Smooth muscle cell (in vitro differentiated cells): ENCODE results near the gene DLG5. TPM values are rescaled to one million over a fixed set of nuclear protein-coding genes. Genes with fewer than 3 reads are reported as not detected.

ENCODE experiments used
- DNase-seq: peaks from one replicate; lab custom pipeline; 2025; ENCODE audit not compliant: unreplicated experiment; lab: John Stamatoyannopoulos, UW
- H2AFZ ChIP-seq: fragments of 200-600 bp; sonication (generic); 2 replicates; pipeline ENCODE4 v1.6.0; 2016; ENCODE audit warnings: antibody characterized with exemption, low read depth, mild to moderate bottlenecking
- H3F3A ChIP-seq: fragments of 200-600 bp; sonication (generic); 2 replicates; pipeline ENCODE4 v1.6.0; 2017; ENCODE audit warnings: antibody characterized with exemption, low read depth
- H3K27ac ChIP-seq: fragments of 200-600 bp; sonication (generic); 2 replicates; pipeline ENCODE4 v1.5.1; 2016; ENCODE audit warnings: low read depth, mild to moderate bottlenecking
- H3K27me3 ChIP-seq: fragments of 200-600 bp; sonication (generic); 2 replicates; pipeline ENCODE4 v1.6.1; 2016; ENCODE audit warnings: low read depth, mild to moderate bottlenecking
- H3K36me3 ChIP-seq: fragments of 200-600 bp; sonication (generic); 2 replicates; pipeline ENCODE4 v1.5.1; 2016; ENCODE audit warnings: low read depth
- H3K4me1 ChIP-seq: fragments of 200-600 bp; sonication (generic); 2 replicates; pipeline ENCODE4 v1.5.1; 2016; ENCODE audit warnings: low read depth
- H3K4me2 ChIP-seq: fragments of 200-600 bp; sonication (generic); 2 replicates; pipeline ENCODE4 v1.6.0; 2016; ENCODE audit warnings: mild to moderate bottlenecking
- H3K4me3 ChIP-seq: fragments of 200-600 bp; sonication (generic); 2 replicates; pipeline ENCODE4 v1.5.1; 2016; ENCODE audit warnings: mild to moderate bottlenecking
- H3K79me2 ChIP-seq: fragments of 200-600 bp; sonication (generic); 2 replicates; pipeline ENCODE4 v1.6.0; 2016; ENCODE audit warnings: low read depth, mild to moderate bottlenecking
- H3K9ac ChIP-seq: fragments of 200-600 bp; sonication (generic); 2 replicates; pipeline ENCODE4 v1.6.0; 2016; ENCODE audit warnings: low read depth
- H3K9me3 ChIP-seq: fragments of 200-600 bp; sonication (generic); replicated peaks from 2 replicates; pipeline ENCODE4 v1.5.1; 2016; ENCODE audit warnings: low read depth
- H4K20me1 ChIP-seq: fragments of 200-600 bp; sonication (generic); 2 replicates; pipeline ENCODE4 v1.6.0; 2016; ENCODE audit warnings: low read depth
- WGBS: methylation state at CpG from one replicate; pipeline ENCODE4 v1.1.7; 2016; ENCODE audit warnings: low lambda C conversion rate; 5-methylcytosine and 5-hydroxymethylcytosine counted together
- polyA plus RNA-seq: library from polyadenylated mRNA; unstranded; fragments of >200 nt; fragmentation: Nextera tagmentation; extraction: Ambion mirVana; gene quantifications from 2 replicates; pipeline ENCODE4 v1.2.1, GENCODE V29; 2016
- total RNA-seq: library from RNA; depleted of rRNA; stranded (reverse); fragments of >200 nt; gene quantifications from 2 replicates; pipeline ENCODE4 v1.2.3, GENCODE V29; 2014
- TF ChIP-seq, protein P1 (sequence below): fragments of 200-600 bp; sonication (generic); IDR thresholded peaks from 2 replicates; pipeline ENCODE4 v1.5.1; 2017; ENCODE audit warnings: borderline replicate concordance, mild to moderate bottlenecking, antibody characterized with exemption; ENCODE audit not compliant: insufficient read depth, poor library complexity, severe bottlenecking

DLG5 gene
- total and polyA plus RNA-seq, 2 experiments from 2014 or later = 11.3 to 21.8 TPM

DNA sequence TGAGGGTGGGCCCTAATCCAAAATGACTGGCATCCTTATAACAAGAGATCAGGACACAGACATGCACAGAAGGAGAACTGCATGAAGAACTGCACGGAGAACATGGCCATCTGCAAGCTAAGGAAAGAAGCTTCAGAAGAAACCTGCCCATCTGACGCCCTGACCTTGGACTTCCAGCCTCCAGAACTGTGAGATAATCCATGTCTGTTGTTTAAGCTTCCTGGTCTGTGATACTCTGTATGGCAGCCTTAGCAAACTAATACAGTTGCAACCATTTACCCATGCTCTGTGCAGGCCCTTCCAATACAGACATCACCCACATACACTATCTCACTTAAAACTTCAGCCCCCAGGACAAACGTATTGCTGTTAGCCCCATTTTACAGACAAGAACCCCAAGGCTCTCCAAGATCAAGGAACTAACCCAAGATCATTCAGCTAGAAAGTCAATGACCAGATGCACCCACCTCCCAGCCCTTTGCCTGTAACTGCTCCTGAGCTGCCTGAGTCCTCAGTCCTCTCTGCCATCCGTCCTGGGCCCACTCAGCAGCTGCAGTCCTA, 39.7 kb downstream of the DLG5 start:
- no peak overlapping the region for H3K9ac ChIP-seq

DNA sequence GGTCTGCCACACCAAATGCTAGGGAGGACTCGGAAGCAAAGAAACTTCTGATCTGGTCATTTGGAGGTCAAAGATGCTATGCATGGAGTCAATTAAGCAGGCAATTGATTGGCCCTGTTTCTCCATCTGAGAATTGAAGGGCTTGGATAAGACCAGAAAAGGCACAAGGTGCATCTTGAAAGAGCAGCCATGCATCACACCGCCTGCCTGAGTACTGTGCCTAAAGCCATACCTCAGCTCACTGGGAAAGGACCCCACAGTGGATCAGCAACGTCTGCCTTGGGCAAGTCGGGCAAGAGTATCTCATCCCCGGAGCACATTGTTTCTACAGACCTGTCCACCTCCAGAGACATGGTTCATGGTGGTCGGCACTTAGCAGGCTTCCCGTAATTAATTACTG, 42.4 kb downstream of the DLG5 start:
- Histone ChIP-seq H3K4me2 (no peak overlapping the region), H3K27me3 (no peaks in the 10 kb centered on the region), H3K9me3 (no peaks in the 10 kb centered on the region), H3K4me3 (no peak overlapping the region), H3K4me1 (peaks cover 17% of the 10 kb centered on the region), H3K79me2 (peaks cover 72% of the 10 kb centered on the region), H3F3A (peaks cover 16% of the 10 kb centered on the region), H3K9ac (no peak overlapping the region), H3K36me3 (no peaks in the 10 kb centered on the region), H4K20me1 (peaks cover 100% of the 10 kb centered on the region), H3K27ac (no peak overlapping the region), H2AFZ (no peak overlapping the region)
- TF ChIP-seq, protein P1, sequence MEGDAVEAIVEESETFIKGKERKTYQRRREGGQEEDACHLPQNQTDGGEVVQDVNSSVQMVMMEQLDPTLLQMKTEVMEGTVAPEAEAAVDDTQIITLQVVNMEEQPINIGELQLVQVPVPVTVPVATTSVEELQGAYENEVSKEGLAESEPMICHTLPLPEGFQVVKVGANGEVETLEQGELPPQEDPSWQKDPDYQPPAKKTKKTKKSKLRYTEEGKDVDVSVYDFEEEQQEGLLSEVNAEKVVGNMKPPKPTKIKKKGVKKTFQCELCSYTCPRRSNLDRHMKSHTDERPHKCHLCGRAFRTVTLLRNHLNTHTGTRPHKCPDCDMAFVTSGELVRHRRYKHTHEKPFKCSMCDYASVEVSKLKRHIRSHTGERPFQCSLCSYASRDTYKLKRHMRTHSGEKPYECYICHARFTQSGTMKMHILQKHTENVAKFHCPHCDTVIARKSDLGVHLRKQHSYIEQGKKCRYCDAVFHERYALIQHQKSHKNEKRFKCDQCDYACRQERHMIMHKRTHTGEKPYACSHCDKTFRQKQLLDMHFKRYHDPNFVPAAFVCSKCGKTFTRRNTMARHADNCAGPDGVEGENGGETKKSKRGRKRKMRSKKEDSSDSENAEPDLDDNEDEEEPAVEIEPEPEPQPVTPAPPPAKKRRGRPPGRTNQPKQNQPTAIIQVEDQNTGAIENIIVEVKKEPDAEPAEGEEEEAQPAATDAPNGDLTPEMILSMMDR = no peak
- WGBS = 96% methylated on average over 7 of the region's 7 CpGs
- DNase-seq = no peak

More for the DNA sequence above, 39.7 kb downstream of the DLG5 start:
- Histone ChIP-seq H3K27me3 (no peaks in the 10 kb centered on the region), H3K9me3 (no peaks in the 10 kb centered on the region), H3F3A (peaks cover 11% of the 10 kb centered on the region), H3K4me2 (no peak overlapping the region), H3K4me3 (no peak overlapping the region), H3K4me1 (peaks cover 30% of the 10 kb centered on the region), H2AFZ (no peak overlapping the region), H3K27ac (peak overlapping the region; percentile 40), H3K79me2 (peaks cover 61% of the 10 kb centered on the region), H4K20me1 (peaks cover 100% of the 10 kb centered on the region), H3K36me3 (no peaks in the 10 kb centered on the region)
- TF ChIP-seq, protein P1 = no peak
- 85% methylated on average over 4 of the region's 4 CpGs for WGBS
- DNase-seq = no peak

DNA sequence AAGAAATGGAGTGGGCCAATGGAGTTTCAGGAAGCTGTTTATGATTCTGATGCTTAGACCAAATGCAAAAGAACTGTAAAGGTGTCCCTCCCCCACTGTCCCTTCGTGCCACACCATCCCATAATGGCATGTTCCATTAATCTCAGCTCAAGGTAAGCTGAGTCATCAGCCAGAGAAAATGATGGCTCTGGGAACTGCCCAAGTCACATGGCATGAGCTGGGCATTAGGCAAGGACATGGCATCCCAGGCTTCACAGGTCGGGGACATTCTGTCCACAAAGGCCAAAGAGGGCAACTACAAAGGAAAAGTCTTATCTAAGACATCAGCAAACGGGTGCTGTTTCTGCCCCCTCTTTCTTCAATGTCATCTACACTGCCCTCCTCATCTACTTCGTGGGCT, 44.9 kb downstream of the DLG5 start:
- Histone ChIP-seq H3K9ac (no peak overlapping the region), H3K27ac (no peak overlapping the region), H3K36me3 (no peaks in the 10 kb centered on the region), H3K4me2 (no peak overlapping the region), H3F3A (peaks cover 5% of the 10 kb centered on the region), H4K20me1 (peaks cover 96% of the 10 kb centered on the region), H3K79me2 (peaks cover 80% of the 10 kb centered on the region), H3K27me3 (no peaks in the 10 kb centered on the region), H3K4me3 (no peak overlapping the region), H2AFZ (no peak overlapping the region), H3K4me1 (peaks cover 18% of the 10 kb centered on the region), H3K9me3 (no peaks in the 10 kb centered on the region)
- WGBS = 96% methylated on average over 4 of the region's 4 CpGs
- no peak for DNase-seq
- TF ChIP-seq, protein P1 = no peak

DNA sequence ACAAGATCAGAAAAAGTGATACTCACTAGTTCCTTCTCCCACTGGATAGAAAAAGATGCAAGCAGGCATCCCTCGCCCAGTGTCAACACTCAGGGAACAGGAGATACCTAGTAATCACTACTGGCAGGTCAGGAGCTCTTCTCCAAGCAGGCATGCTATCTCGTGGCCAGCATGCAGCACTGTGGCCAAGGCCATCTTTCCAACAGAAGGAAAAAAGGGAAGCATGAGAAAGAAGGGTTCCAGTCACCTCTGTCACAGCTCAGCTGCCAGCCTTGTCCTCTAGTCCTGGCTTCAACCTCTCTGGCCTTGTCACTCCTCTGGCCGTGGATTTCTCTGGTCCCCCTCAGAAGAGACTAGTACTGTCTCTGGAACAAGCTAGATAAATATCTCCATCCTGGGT, 45.3 kb downstream of the DLG5 start:
- H3K36me3 ChIP-seq = no peaks in the 10 kb centered on the region
- TF ChIP-seq, protein P1 = no peak
- peaks cover 79% of the 10 kb centered on the region for H3K79me2 ChIP-seq
- no peak overlapping the region for H3K4me3 ChIP-seq
- WGBS = 91% methylated on average over 3 of the region's 3 CpGs
- no peak for DNase-seq
- peaks cover 18% of the 10 kb centered on the region for H3K4me1 ChIP-seq
- no peaks in the 10 kb centered on the region for H3K9me3 ChIP-seq
- H3K27ac ChIP-seq = no peak overlapping the region
- peaks cover 92% of the 10 kb centered on the region for H4K20me1 ChIP-seq
- H3K4me2 ChIP-seq = no peak overlapping the region
- H2AFZ ChIP-seq = no peak overlapping the region
- H3K27me3 ChIP-seq = no peaks in the 10 kb centered on the region
- no peak overlapping the region for H3K9ac ChIP-seq
- H3F3A ChIP-seq = peaks cover 5% of the 10 kb centered on the region
